ENCODE results near the gene ULK1.

Gene ULK1

GRCh38 chr12:131892711-131893604, 1.5 kb upstream of the ULK1 start:
- DNase-seq (ENCODE audit: low spot score) = no peak

GRCh38 chr12:131893605-131894312, 663 bp upstream of the ULK1 start:
- no peak for DNase-seq (ENCODE audit: low spot score)

GRCh38 chr12:131894981-131895639, 688 bp downstream of the ULK1 start:
- DNase-seq (ENCODE audit: low spot score) = no peak

GRCh38 chr12:131895640-131896079, 1.2 kb downstream of the ULK1 start:
- DNase-seq (ENCODE audit: low spot score) = no peak

GRCh38 chr12:131896080-131896810, 1.8 kb downstream of the ULK1 start:
- peak; percentile 97 for DNase-seq (ENCODE audit: low spot score)

GRCh38 chr12:131896811-131897270, 2.4 kb downstream of the ULK1 start:
- DNase-seq (ENCODE audit: low spot score) = no peak

GRCh38 chr12:131897276-131897675, 2.9 kb downstream of the ULK1 start:
- no peak for DNase-seq (ENCODE audit: low spot score)

GRCh38 chr12:131897875-131898274, 3.5 kb downstream of the ULK1 start:
- DNase-seq (ENCODE audit: low spot score) = no peak

GRCh38 chr12:131900397-131900796, 6.0 kb downstream of the ULK1 start:
- no peak for DNase-seq (ENCODE audit: low spot score)

GRCh38 chr12:131901431-131902331, 7.3 kb downstream of the ULK1 start:
- DNase-seq (ENCODE audit: low spot score) = no peak

- DNase-seq (ENCODE audit: low spot score) = no peak
Observed at GRCh38 chr12:131902332-131903241, 8.2 kb downstream of the ULK1 start.

GRCh38 chr12:131903270-131904255, 9.1 kb downstream of the ULK1 start:
- DNase-seq (ENCODE audit: low spot score) = no peak

- DNase-seq (ENCODE audit: low spot score) = no peak
Observed at GRCh38 chr12:131904346-131904745, 9.9 kb downstream of the ULK1 start.

GRCh38 chr12:131905081-131905629, 10.7 kb downstream of the ULK1 start:
- no peak for DNase-seq (ENCODE audit: low spot score)

- DNase-seq (ENCODE audit: low spot score) = peak; percentile 69
Observed at GRCh38 chr12:131905630-131906091, 11.2 kb downstream of the ULK1 start.

GRCh38 chr12:131907379-131908091, 13.1 kb downstream of the ULK1 start:
- DNase-seq (ENCODE audit: low spot score) = no peak
